BLaER1 treated with 17β-estradiol and CSF1 and Interleukin-3, amounts not matched to agents 10 nM and 100 nM (cell line): Measurements from ENCODE around the gene PLEKHA5.

ENCODE experiments used
- H3K27ac ChIP-seq, 11 experiments: shearing (Covaris generic); formaldehyde crosslinking; 2 replicates each; pipeline ENCODE4 v1.8.1; 2022
- H3K27me3 ChIP-seq, 11 experiments: shearing (Covaris generic); formaldehyde crosslinking; 2 replicates each; pipeline ENCODE4 v1.8.1; 2022
- H3K36me3 ChIP-seq, 11 experiments: shearing (Covaris generic); formaldehyde crosslinking; 2 replicates each; pipeline ENCODE4 v1.8.1; 2022
- H3K4me1 ChIP-seq, 10 experiments: shearing (Covaris generic); formaldehyde crosslinking; 2 replicates each; pipeline ENCODE4 v1.8.1; 2022
- H3K4me2 ChIP-seq, 11 experiments: shearing (Covaris generic); formaldehyde crosslinking; 2 replicates each; pipeline ENCODE4 v1.8.1; 2022
- H3K4me3 ChIP-seq, 10 experiments: shearing (Covaris generic); formaldehyde crosslinking; 2 replicates each; pipeline ENCODE4 v1.8.1; 2022
- H3K9ac ChIP-seq, 11 experiments: shearing (Covaris generic); formaldehyde crosslinking; 2 replicates each; pipeline ENCODE4 v1.8.1; 2022
- H3K9me3 ChIP-seq, 11 experiments: shearing (Covaris generic); formaldehyde crosslinking; replicated peaks in 1 of 11; 2 replicates each; pipeline ENCODE4 v1.8.1; 2022
- H4K20me1 ChIP-seq, 11 experiments: shearing (Covaris generic); formaldehyde crosslinking; 2 replicates each; pipeline ENCODE4 v1.8.1; 2022
- Cebpa-rat ChIP-seq, 11 experiments: shearing (Covaris generic); IDR thresholded peaks; 2 replicates each; pipeline ENCODE4 v1.8.1; 2022

PLEKHA5 gene

GRCh38 chr12:19248929-19249602 is 119.5 kb downstream of the PLEKHA5 start:
- H4K20me1 ChIP-seq = no peaks in the 10 kb centered on the region; a peak in 1 of 22 replicates
- no peaks in the 10 kb centered on the region for H3K36me3 ChIP-seq
- no peak overlapping the region for H3K27ac ChIP-seq
- peaks cover 0 to 19% (median 9%) of the 10 kb centered on the region in 10 experiments; a peak in 12 of 20 replicates for H3K4me1 ChIP-seq
- no peak overlapping the region for H3K9ac ChIP-seq
- no peaks in the 10 kb centered on the region for H3K27me3 ChIP-seq
- H3K4me2 ChIP-seq = no peak overlapping the region
- no peak overlapping the region for H3K4me3 ChIP-seq
- TF ChIP-seq Cebpa-rat (IDR thresholded peaks at IDR 0.05) = no peak
- no peaks in the 10 kb centered on the region for H3K9me3 ChIP-seq

- Histone ChIP-seq H3K4me1 (no peaks in the 10 kb centered on the region), H3K4me3 (no peak overlapping the region), H3K36me3 (no peaks in the 10 kb centered on the region), H4K20me1 (no peaks in the 10 kb centered on the region; a peak in 1 of 22 replicates), H3K27ac (no peak overlapping the region), H3K9me3 (no peaks in the 10 kb centered on the region), H3K9ac (no peak overlapping the region), H3K4me2 (no peak overlapping the region), H3K27me3 (no peaks in the 10 kb centered on the region)
- no peak for TF ChIP-seq Cebpa-rat (IDR thresholded peaks at IDR 0.05)
These were observed 122.1 kb downstream of the PLEKHA5 start for GRCh38 chr12:19251481-19252132.

GRCh38 chr12:19260135-19260534 is 130.6 kb downstream of the PLEKHA5 start:
- TF ChIP-seq Cebpa-rat (IDR thresholded peaks at IDR 0.05) = no peak
- Histone ChIP-seq H3K9ac (no peak overlapping the region), H3K4me1 (0 out of 20 replicates have a peak, but pooled peaks cover 0 to 4% (median 0%) of the 10 kb centered on the region in 10 experiments), H3K27me3 (no peaks in the 10 kb centered on the region), H3K4me3 (no peak overlapping the region), H3K4me2 (no peak overlapping the region), H3K36me3 (peaks cover 0 to 7% (median 0%) of the 10 kb centered on the region in 11 experiments; a peak in 3 of 22 replicates), H3K27ac (no peak overlapping the region), H3K9me3 (no peaks in the 10 kb centered on the region), H4K20me1 (no peaks in the 10 kb centered on the region)

GRCh38 chr12:19261773-19262172 is 132.2 kb downstream of the PLEKHA5 start:
- Histone ChIP-seq H4K20me1 (no peaks in the 10 kb centered on the region), H3K27ac (no peak overlapping the region; a peak in 1 of 22 replicates), H3K4me1 (0 out of 20 replicates have a peak, but pooled peaks cover 0 to 4% (median 0%) of the 10 kb centered on the region in 10 experiments), H3K9me3 (no peaks in the 10 kb centered on the region), H3K9ac (no peak overlapping the region), H3K4me3 (no peak overlapping the region), H3K27me3 (no peaks in the 10 kb centered on the region), H3K4me2 (no peak overlapping the region), H3K36me3 (peaks cover 0 to 7% (median 0%) of the 10 kb centered on the region in 11 experiments; a peak in 3 of 22 replicates)
- TF ChIP-seq Cebpa-rat (IDR thresholded peaks at IDR 0.05) = no peak

GRCh38 chr12:19263672-19264071 is 134.1 kb downstream of the PLEKHA5 start:
- 0 out of 20 replicates have a peak, but pooled peaks cover 0 to 4% (median 0%) of the 10 kb centered on the region in 10 experiments for H3K4me1 ChIP-seq
- no peaks in the 10 kb centered on the region for H4K20me1 ChIP-seq
- peaks cover 0 to 7% (median 0%) of the 10 kb centered on the region in 11 experiments; a peak in 2 of 22 replicates for H3K36me3 ChIP-seq
- no peak overlapping the region for H3K4me3 ChIP-seq
- H3K9me3 ChIP-seq = no peaks in the 10 kb centered on the region
- no peak for TF ChIP-seq Cebpa-rat (IDR thresholded peaks at IDR 0.05)
- no peak overlapping the region for H3K4me2 ChIP-seq
- no peaks in the 10 kb centered on the region for H3K27me3 ChIP-seq
- H3K9ac ChIP-seq = no peak overlapping the region
- no peak overlapping the region for H3K27ac ChIP-seq

- peak overlapping the region; percentile 28 to 70 (median 58) for H3K4me2 ChIP-seq
- peak overlapping the region in 1 of 11 experiments; percentile 28; a peak in 1 of 22 replicates for H3K9ac ChIP-seq
- no peak for TF ChIP-seq Cebpa-rat (IDR thresholded peaks at IDR 0.05)
- H3K36me3 ChIP-seq = peaks cover 0 to 23% (median 15%) of the 10 kb centered on the region in 11 experiments; a peak in 15 of 22 replicates
- no peaks in the 10 kb centered on the region for H3K27me3 ChIP-seq
- peak overlapping the region in 9 of 11 experiments; percentile 2 to 55 (median 43); a peak in 15 of 22 replicates for H3K27ac ChIP-seq
- no peak overlapping the region for H3K4me3 ChIP-seq
- H3K4me1 ChIP-seq = peaks cover 11 to 20% (median 18%) of the 10 kb centered on the region in 10 experiments
- peaks cover 0 to 11% (median 0%) of the 10 kb centered on the region in 11 experiments; a peak in 1 of 22 replicates for H3K9me3 ChIP-seq
- H4K20me1 ChIP-seq = no peaks in the 10 kb centered on the region
These were observed 144.2 kb downstream of the PLEKHA5 start for GRCh38 chr12:19273482-19274330.

GRCh38 chr12:19276767-19277166 is 147.2 kb downstream of the PLEKHA5 start:
- TF ChIP-seq Cebpa-rat (IDR thresholded peaks at IDR 0.05) = no peak
- H3K4me1 ChIP-seq = peaks cover 11 to 20% (median 18%) of the 10 kb centered on the region in 10 experiments
- H3K9ac ChIP-seq = no peak overlapping the region
- peaks cover 0 to 11% (median 0%) of the 10 kb centered on the region in 11 experiments; a peak in 1 of 22 replicates for H3K9me3 ChIP-seq
- no peak overlapping the region for H3K4me2 ChIP-seq
- no peak overlapping the region for H3K27ac ChIP-seq
- peaks cover 0 to 32% (median 15%) of the 10 kb centered on the region in 11 experiments; a peak in 16 of 22 replicates for H3K36me3 ChIP-seq
- H4K20me1 ChIP-seq = no peaks in the 10 kb centered on the region
- no peak overlapping the region for H3K4me3 ChIP-seq
- H3K27me3 ChIP-seq = no peaks in the 10 kb centered on the region

- Histone ChIP-seq H3K27me3 (no peaks in the 10 kb centered on the region), H3K4me1 (peaks cover 11 to 20% (median 18%) of the 10 kb centered on the region in 10 experiments), H3K4me3 (no peak overlapping the region), H3K9ac (no peak overlapping the region), H3K4me2 (no peak overlapping the region), H4K20me1 (no peaks in the 10 kb centered on the region), H3K27ac (no peak overlapping the region), H3K36me3 (peaks cover 0 to 32% (median 15%) of the 10 kb centered on the region in 11 experiments; a peak in 16 of 22 replicates), H3K9me3 (peaks cover 0 to 11% (median 0%) of the 10 kb centered on the region in 11 experiments; a peak in 1 of 22 replicates)
- TF ChIP-seq Cebpa-rat (IDR thresholded peaks at IDR 0.05) = no peak
These were observed 148.2 kb downstream of the PLEKHA5 start for GRCh38 chr12:19277711-19278110.
